DND-41 (cell line): Measurements from ENCODE around the gene NKPD1.

Source experiments
- ATAC-seq: fragments of 200-7000 bp; cut with Tn5 transposase; 3 replicates; pipeline ENCODE4 v1.9.1; 2021; ENCODE audit warnings: low read depth; ENCODE audit not compliant: insufficient read depth
- DNase-seq: peaks from one replicate; pipeline ENCODE4 v3.0.0-alpha.2; 2020
- H2AFZ ChIP-seq: 2 replicates; pipeline ENCODE4 v1.6.0; 2012; ENCODE audit warnings: low read depth, low read length
- H3K27ac ChIP-seq: 2 replicates; pipeline ENCODE4 v1.5.1; 2012; ENCODE audit warnings: low read length, inconsistent platforms
- H3K27me3 ChIP-seq: fragments of 200-600 bp; sonication (generic); 2 replicates; pipeline ENCODE4 v1.6.0; 2012; ENCODE audit warnings: low read length, mild to moderate bottlenecking, inconsistent platforms; ENCODE audit not compliant: insufficient read depth, poor library complexity
- H3K36me3 ChIP-seq: 2 replicates; pipeline ENCODE4 v1.5.1; 2012; ENCODE audit warnings: low read length, inconsistent platforms; ENCODE audit not compliant: insufficient read depth
- H3K4me1 ChIP-seq: 2 replicates; pipeline ENCODE4 v1.5.1; 2012; ENCODE audit warnings: mild to moderate bottlenecking, low read length; ENCODE audit not compliant: insufficient read depth
- H3K4me2 ChIP-seq: 2 replicates; pipeline ENCODE4 v1.6.0; 2012; ENCODE audit warnings: mild to moderate bottlenecking, moderate library complexity, low read length, inconsistent platforms; ENCODE audit not compliant: insufficient read depth
- H3K4me3 ChIP-seq, 2 experiments: fragments of 200-600 bp in 1 of 2; shearing (Covaris generic) in 1 of 2; 2 replicates each; pipeline ENCODE4 v1.5.1; 2012 to 2016; ENCODE audit warnings: inconsistent platforms in 2 of 2, low read length in 2 of 2, mild to moderate bottlenecking in 2 of 2, low read depth in 1 of 2, moderate library complexity in 1 of 2
- H3K79me2 ChIP-seq: 2 replicates; pipeline ENCODE4 v1.6.0; 2012; ENCODE audit warnings: low read length, inconsistent platforms; ENCODE audit not compliant: insufficient read depth
- H3K9ac ChIP-seq: 2 replicates; pipeline ENCODE4 v1.6.0; 2012; ENCODE audit warnings: low read depth, mild to moderate bottlenecking, inconsistent platforms, low read length, moderate library complexity
- H3K9me3 ChIP-seq: 2 replicates; pipeline ENCODE4 v1.5.1; 2012; ENCODE audit warnings: low read length, moderate library complexity, mild to moderate bottlenecking, inconsistent platforms; ENCODE audit not compliant: insufficient read depth, severe bottlenecking
- H4K20me1 ChIP-seq: 2 replicates; pipeline ENCODE4 v1.6.0; 2012; ENCODE audit warnings: low read length; ENCODE audit not compliant: insufficient read depth
- CTCF ChIP-seq: IDR thresholded peaks from 2 replicates; pipeline ENCODE4 v1.5.1; 2012; ENCODE audit warnings: borderline replicate concordance, low read length, moderate library complexity, mild to moderate bottlenecking; ENCODE audit not compliant: poor library complexity, severe bottlenecking; ENCODE audit errors: extremely low read depth
- EZH2 ChIP-seq: IDR thresholded peaks from 3 replicates; pipeline ENCODE4 v1.6.1; 2012; ENCODE audit warnings: borderline replicate concordance, low read depth, mild to moderate bottlenecking, moderate library complexity, low read length, inconsistent platforms; ENCODE audit not compliant: severe bottlenecking

The NKPD1 gene

DNA sequence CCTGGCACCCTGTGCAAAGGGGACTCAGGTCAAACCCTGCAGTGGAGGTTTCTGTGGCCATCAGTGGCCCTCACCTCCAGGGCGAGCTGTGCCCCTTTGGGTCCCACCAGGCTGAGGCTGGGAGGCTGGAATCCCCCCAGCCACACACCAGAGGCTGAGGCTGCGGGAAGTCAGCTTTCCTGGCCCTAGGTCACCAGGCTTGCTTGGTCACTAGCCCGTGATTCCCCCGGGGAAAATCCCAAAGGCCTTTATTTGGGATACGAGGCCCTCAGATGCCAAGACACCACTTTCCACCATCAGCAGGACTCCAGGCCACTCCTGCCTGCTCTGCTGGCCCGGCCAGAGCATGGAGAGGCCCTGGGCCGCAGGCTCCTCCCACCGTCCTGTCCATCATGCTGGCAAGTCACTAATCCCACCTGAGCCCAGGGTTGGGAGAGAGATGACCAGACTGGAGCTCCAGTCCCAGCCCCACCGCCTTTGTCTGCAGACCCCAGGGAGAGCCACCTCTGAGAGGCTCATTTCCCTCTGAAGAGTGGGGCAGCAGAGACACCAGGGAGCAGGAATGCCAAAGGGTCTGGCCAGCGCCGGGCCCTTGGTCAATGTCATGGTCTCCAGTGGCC lies 4.7 kb downstream of the NKPD1 start:
- no peaks in the 10 kb centered on the region for H3K4me1 ChIP-seq

GRCh38 chr19:45154064-45154827 lies 6.5 kb downstream of the NKPD1 start:
- 0 out of 2 replicates have a peak, but pooled peaks cover 3% of the 10 kb centered on the region for H3K36me3 ChIP-seq
- no peak overlapping the region for H3K9ac ChIP-seq
- no peak overlapping the region for H3K27ac ChIP-seq
- H2AFZ ChIP-seq: no peak overlapping the region
- H3K27me3 ChIP-seq: no peaks in the 10 kb centered on the region
- H4K20me1 ChIP-seq: peaks cover 3% of the 10 kb centered on the region
- no peak overlapping the region for H3K4me3 ChIP-seq
- H3K4me2 ChIP-seq: no peak overlapping the region
- ATAC-seq: no peak
- no peaks in the 10 kb centered on the region for H3K9me3 ChIP-seq
- no peaks in the 10 kb centered on the region for H3K79me2 ChIP-seq
- DNase-seq: no peak
- no peaks in the 10 kb centered on the region for H3K4me1 ChIP-seq
- TF ChIP-seq EZH2: no peak
- TF ChIP-seq CTCF: no peak

More for the DNA sequence above, 4.7 kb downstream of the NKPD1 start:
- H2AFZ ChIP-seq: no peak overlapping the region
- no peaks in the 10 kb centered on the region for H3K79me2 ChIP-seq
- DNase-seq: no peak
- ATAC-seq: no peak
- H4K20me1 ChIP-seq: peaks cover 3% of the 10 kb centered on the region
- H3K36me3 ChIP-seq: no peaks in the 10 kb centered on the region
- no peak overlapping the region for H3K27ac ChIP-seq
- H3K9me3 ChIP-seq: no peaks in the 10 kb centered on the region
- no peak overlapping the region for H3K9ac ChIP-seq
- TF ChIP-seq CTCF: no peak
- TF ChIP-seq EZH2: no peak
- no peak overlapping the region for H3K4me3 ChIP-seq
- H3K4me2 ChIP-seq: no peak overlapping the region
- H3K27me3 ChIP-seq: no peaks in the 10 kb centered on the region

- no peaks in the 10 kb centered on the region for H3K27me3 ChIP-seq
- TF ChIP-seq EZH2 (no peak), CTCF (no peak)
- no peaks in the 10 kb centered on the region for H3K9me3 ChIP-seq
- no peak overlapping the region for H3K9ac ChIP-seq
- H3K4me1 ChIP-seq: no peaks in the 10 kb centered on the region
- 0 out of 2 replicates have a peak, but pooled peaks cover 3% of the 10 kb centered on the region for H3K36me3 ChIP-seq
- H3K4me2 ChIP-seq: no peak overlapping the region
- no peak overlapping the region for H3K27ac ChIP-seq
- DNase-seq (no peak), ATAC-seq (no peak)
- no peak overlapping the region for H3K4me3 ChIP-seq
- H3K79me2 ChIP-seq: no peaks in the 10 kb centered on the region
- no peak overlapping the region for H2AFZ ChIP-seq
- H4K20me1 ChIP-seq: peaks cover 3% of the 10 kb centered on the region
Measured at GRCh38 chr19:45153339-45154063, 7.3 kb downstream of the NKPD1 start.
